Medulla oblongata (tissue), 1 donor: ENCODE data around the gene UNC45A.

Source experiments
- DNase-seq: peaks from one replicate; pipeline ENCODE4 v3.0.0-alpha.2; 2015; ENCODE audit errors: extremely low spot score

UNC45A gene

DNA sequence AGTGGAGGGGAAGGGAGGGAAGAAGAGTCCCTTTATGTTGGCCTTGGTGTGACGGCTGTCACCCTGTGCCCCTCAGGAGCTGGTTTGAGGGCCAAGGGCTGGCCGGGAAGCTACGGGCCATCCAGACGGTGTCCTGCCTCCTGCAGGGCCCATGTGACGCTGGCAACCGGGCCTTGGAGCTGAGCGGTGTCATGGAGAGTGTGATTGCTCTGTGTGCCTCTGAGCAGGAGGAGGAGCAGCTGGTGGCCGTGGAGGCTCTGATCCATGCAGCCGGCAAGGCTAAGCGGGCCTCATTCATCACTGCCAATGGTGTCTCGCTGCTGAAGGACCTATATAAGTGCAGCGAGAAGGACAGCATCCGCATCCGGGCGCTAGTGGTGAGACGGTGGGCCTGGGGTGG lies 11.5 kb downstream of the UNC45A start:
- no peak for DNase-seq

- no peak for DNase-seq
Measured at GRCh38 chr15:90946941-90947576, 12.0 kb downstream of the UNC45A start.

GRCh38 chr15:90947577-90948357 lies 12.7 kb downstream of the UNC45A start:
- DNase-seq: no peak

DNA sequence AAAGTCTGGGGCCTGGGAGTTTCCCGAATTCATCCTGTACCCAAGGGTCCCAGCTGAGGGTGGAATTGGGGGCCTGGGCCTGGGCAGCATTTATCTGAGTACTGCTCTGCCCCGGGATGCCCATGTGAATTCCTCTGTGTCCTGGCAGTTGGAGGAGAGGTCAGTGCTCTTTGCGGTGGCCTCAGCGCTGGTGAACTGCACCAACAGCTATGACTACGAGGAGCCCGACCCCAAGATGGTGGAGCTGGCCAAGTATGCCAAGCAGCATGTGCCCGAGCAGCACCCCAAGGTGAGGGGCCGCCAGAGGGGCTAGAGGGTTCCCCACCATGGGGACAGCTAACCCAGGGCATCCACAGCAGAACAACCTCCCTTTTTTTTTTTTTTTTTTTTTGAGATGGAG lies 13.4 kb downstream of the UNC45A start:
- DNase-seq: no peak

GRCh38 chr15:90949979-90950675 lies 15.0 kb downstream of the UNC45A start:
- no peak for DNase-seq

- no peak for DNase-seq
Measured at GRCh38 chr15:90950676-90951075, 15.6 kb downstream of the UNC45A start.

DNA sequence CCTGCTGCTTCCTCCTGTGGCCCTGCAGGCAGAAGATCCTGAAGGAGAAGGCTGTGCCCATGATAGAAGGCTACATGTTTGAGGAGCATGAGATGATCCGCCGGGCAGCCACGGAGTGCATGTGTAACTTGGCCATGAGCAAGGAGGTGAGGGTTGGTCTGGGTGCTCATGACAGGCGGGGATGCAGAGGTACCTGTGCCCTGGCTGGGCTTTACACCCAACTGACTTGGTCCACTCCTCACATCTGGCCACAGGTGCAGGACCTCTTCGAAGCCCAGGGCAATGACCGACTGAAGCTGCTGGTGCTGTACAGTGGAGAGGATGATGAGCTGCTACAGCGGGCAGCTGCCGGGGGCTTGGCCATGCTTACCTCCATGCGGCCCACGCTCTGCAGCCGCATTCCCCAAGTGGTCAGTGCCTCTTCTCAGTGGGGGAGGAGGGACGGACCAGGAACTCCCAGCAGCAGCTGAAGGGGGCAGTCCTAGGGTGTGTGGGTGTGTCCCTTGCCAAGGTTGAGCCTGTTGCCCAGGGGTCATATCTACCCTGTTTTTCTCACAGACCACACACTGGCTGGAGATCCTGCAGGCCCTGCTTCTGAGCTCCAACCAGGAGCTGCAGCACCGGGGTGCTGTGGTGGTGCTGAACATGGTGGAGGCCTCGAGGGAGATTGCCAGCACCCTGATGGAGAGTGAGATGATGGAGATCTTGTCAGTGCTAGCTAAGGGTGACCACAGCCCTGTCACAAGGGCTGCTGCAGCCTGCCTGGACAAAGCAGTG lies 18.0 kb downstream of the UNC45A start:
- no peak for DNase-seq

GRCh38 chr15:90953947-90954711 lies 19.0 kb downstream of the UNC45A start:
- DNase-seq: no peak

- peak; percentile 97 for DNase-seq
Measured at GRCh38 chr15:90954712-90955623, 19.9 kb downstream of the UNC45A start, which contains the start of gene RCCD1. Gene RCCD1, plus strand, starts transcription at chr15:90954884. Its CDS starts 1,851 bp downstream, at chr15:90956735.

DNA sequence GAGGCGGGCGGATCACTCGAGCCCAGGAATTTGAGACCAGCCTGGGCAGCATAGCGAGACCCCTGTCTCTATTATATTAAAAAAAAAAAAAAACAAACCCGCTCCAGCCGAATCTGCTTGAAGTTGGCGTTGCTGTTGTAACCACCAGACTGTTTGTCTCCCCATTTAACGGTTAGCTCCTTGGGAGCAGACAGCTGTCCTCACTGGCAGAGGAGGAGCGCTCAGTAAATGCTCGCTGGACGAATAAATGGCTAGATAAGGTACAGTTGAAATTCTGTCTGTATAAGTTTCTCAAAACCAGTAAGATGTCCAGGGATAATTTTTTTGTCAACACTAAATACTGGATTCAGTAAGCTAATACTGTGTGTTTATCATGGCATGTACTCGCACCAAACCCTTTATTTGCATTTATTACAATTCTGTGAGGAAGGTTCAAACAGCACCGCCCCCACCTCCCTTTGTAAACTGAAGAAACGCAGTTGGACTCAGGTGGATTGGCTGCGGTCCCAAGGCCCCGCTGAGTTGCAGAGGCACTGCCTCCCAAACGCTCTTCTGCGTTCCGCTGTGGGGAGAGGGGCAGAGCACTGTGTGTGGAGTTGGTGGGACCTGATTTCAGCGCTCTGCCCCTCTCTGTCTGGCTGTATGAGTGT lies 20.7 kb downstream of the UNC45A start:
- DNase-seq: no peak

- peak; percentile 60 for DNase-seq
Measured at GRCh38 chr15:90956274-90957030, 21.4 kb downstream of the UNC45A start.

DNA sequence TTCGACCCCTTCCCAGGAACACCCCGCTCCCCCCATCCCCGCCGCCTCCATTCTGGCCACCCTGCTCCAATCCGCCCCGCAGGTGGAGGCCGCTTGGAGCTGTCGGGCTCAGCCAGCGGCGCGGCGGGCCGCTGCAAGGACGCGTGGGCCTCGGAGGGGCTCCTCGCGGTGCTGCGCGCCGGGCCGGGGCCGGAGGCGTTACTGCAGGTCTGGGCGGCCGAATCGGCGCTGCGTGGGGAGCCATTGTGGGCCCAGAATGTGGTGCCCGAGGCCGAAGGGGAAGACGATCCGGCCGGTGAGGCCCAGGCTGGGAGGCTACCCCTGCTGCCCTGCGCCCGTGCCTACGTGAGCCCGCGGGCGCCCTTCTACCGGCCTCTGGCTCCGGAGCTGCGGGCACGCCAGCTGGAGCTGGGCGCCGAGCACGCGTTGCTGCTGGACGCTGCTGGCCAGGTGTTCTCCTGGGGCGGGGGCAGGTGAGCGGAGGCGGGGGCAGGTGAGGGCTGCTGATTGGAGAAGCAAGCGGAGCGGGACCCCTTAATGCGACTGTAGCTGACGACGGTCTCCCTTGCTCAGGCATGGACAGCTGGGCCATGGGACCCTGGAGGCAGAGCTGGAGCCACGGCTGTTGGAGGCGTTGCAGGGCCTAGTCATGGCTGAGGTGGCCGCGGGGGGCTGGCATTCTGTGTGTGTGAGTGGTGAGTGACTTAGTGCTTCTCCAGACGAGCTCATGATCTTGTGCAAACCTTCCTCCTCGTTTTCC lies 22.1 kb downstream of the UNC45A start:
- no peak for DNase-seq

GRCh38 chr15:90957791-90958190 lies 22.7 kb downstream of the UNC45A start:
- no peak for DNase-seq

DNA sequence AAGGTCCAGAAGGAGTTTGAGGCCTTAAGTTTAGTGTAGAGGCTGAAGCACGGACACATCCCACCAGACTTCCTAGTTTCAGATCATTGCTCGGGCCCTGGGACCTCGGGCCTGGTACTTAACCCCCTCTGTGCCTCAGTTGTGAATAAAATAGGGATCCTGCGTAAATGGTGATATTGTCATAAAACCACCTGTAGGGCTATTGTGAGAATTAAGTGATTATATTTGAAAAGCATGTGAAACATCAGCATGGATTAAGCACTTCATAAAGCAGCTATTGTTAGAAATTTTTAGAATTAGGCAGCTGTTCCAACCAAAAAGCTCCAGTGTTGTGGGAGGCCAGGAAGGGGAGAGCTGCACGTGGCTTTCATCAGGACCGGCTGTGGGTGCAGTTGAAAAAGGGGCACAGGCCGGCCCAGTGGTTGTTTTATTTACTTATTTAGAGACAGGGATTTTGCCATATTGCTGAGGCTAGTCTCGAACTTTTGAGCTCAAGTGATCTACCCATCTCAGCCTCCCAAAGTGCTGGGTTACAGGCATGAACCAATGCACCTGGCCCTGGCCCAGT lies 24.0 kb downstream of the UNC45A start:
- DNase-seq: no peak

DNA sequence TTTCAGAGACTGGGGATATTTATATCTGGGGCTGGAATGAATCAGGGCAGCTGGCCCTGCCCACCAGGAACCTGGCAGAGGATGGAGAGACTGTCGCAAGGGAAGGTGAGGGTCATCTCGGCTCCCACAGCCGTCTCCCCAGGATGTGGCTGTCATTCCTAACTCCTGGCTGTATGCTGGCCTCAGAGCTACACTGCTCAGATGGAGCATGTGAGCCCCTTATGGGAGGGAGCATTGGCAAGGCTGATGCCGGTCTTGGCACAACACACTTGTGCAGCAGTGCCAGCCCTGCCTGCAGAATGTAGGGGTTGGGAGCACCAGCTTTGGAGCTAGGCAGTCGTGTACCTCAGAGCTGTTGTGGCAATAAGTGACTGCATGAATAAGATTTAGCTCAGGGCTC lies 24.8 kb downstream of the UNC45A start:
- peak; percentile 76 for DNase-seq

GRCh38 chr15:90960298-90961091 lies 25.4 kb downstream of the UNC45A start:
- DNase-seq: no peak

DNA sequence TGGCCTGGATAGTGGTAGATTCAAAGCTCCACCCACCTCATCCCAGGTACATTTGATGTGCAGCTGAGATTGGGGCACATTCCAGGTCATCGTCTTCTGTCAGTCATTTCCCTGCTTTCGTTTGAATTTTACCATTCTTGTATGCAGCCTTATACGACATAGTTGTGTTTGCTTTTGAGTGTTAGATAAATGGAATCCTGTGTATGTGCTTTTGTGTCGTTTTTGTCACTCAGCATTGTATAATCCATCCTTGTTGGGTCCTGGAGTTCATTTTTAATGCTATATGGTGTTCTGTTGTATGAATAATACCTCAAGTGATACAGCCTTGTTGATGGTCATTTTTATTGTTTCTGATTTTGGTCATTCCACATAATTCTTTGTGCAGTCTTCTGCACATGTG lies 26.9 kb downstream of the UNC45A start:
- DNase-seq: no peak
